Midbrain (tissue), 1 donor: ENCODE measurements around the gene GRIFIN.

Experiments used
- DNase-seq: peaks from one replicate; lab custom pipeline; 2025; lab: John Stamatoyannopoulos, UW

GRIFIN gene

GRCh38 chr7:2432910-2433712 lies 43.1 kb downstream of the GRIFIN start:
- no peak for DNase-seq

- no peak for DNase-seq
These were observed 44.8 kb downstream of the GRIFIN start for GRCh38 chr7:2431260-2431867.

- DNase-seq, result no peak
These were observed 50.4 kb downstream of the GRIFIN start for GRCh38 chr7:2425749-2426148.
